Loucy (cell line): Measurements from ENCODE around the gene TLE3.

Experiments used
- H2AFZ ChIP-seq: fragments of 200-600 bp; sonication (generic); 2 replicates; pipeline ENCODE4 v1.6.0; 2016; ENCODE audit warnings: antibody characterized with exemption, mild to moderate bottlenecking, low read length, moderate library complexity
- H3F3A ChIP-seq: fragments of 200-600 bp; 2 replicates; pipeline ENCODE4 v1.6.0; 2016; ENCODE audit warnings: antibody characterized with exemption, low read depth, mild to moderate bottlenecking
- H3K27me3 ChIP-seq: fragments of 200-600 bp; sonication (generic); 2 replicates; pipeline ENCODE4 v1.6.1; 2014; ENCODE audit warnings: low read length, mild to moderate bottlenecking; ENCODE audit not compliant: insufficient read depth, poor library complexity, severe bottlenecking
- H3K36me3 ChIP-seq: fragments of 200-600 bp; sonication (generic); 2 replicates; pipeline ENCODE4 v1.6.1; 2016; ENCODE audit warnings: low read length; ENCODE audit not compliant: insufficient read depth
- H3K4me1 ChIP-seq: fragments of 200-600 bp; sonication (generic); 2 replicates; pipeline ENCODE4 v1.5.1; 2014; ENCODE audit warnings: low read length, mild to moderate bottlenecking; ENCODE audit not compliant: insufficient read depth, poor library complexity, severe bottlenecking
- H3K4me2 ChIP-seq: fragments of 200-600 bp; sonication (generic); 2 replicates; pipeline ENCODE4 v1.6.0; 2014; ENCODE audit warnings: antibody characterized with exemption, low read length, low read depth, mild to moderate bottlenecking; ENCODE audit not compliant: poor library complexity, severe bottlenecking
- H3K4me3 ChIP-seq: fragments of 200-600 bp; sonication (generic); 2 replicates; pipeline ENCODE4 v1.5.1; 2014; ENCODE audit warnings: low read length, mild to moderate bottlenecking, mixed read lengths; ENCODE audit not compliant: poor library complexity, severe bottlenecking
- H3K79me2 ChIP-seq: fragments of 200-600 bp; sonication (generic); 2 replicates; pipeline ENCODE4 v1.6.1; 2014; ENCODE audit warnings: low read length; ENCODE audit not compliant: insufficient read depth
- H3K9ac ChIP-seq: fragments of 200-600 bp; sonication (generic); 2 replicates; pipeline ENCODE4 v1.6.0; 2014; ENCODE audit warnings: mild to moderate bottlenecking, low read depth, low read length, moderate library complexity; ENCODE audit not compliant: poor library complexity, severe bottlenecking
- H3K9me2 ChIP-seq: fragments of 200-600 bp; sonication (generic); replicated peaks from 2 replicates; pipeline ENCODE4 v1.6.1; 2016; ENCODE audit warnings: low read depth, low read length, mixed read lengths
- H3K9me3 ChIP-seq: fragments of 200-600 bp; sonication (generic); 2 replicates; pipeline ENCODE4 v1.6.1; 2014; ENCODE audit warnings: mild to moderate bottlenecking, antibody characterized with exemption, low read length, low read depth; ENCODE audit not compliant: insufficient read depth
- H4K20me1 ChIP-seq: fragments of 200-600 bp; sonication (generic); 2 replicates; pipeline ENCODE4 v1.6.0; 2014; ENCODE audit warnings: antibody characterized with exemption, low read length, mild to moderate bottlenecking; ENCODE audit not compliant: insufficient read depth, poor library complexity, severe bottlenecking
- EZH2phosphoT487 ChIP-seq: fragments of 200-600 bp; IDR thresholded peaks from 2 replicates; pipeline ENCODE4 v1.6.1; 2018; ENCODE audit warnings: antibody characterized with exemption, mild to moderate bottlenecking, moderate library complexity, borderline replicate concordance
- TF ChIP-seq, protein P1 (sequence below): fragments of 200-600 bp; sonication (generic); conservative IDR thresholded peaks from 2 replicates; pipeline ENCODE4 v1.5.1; 2014; ENCODE audit warnings: mild to moderate bottlenecking, antibody characterized with exemption, low read length

The TLE3 gene

GRCh38 chr15:70063980-70064379, 33.7 kb downstream of the TLE3 start:
- H3K4me3 ChIP-seq, result no peak overlapping the region
- no peaks in the 10 kb centered on the region for H3K27me3 ChIP-seq
- peaks cover 99% of the 10 kb centered on the region for H3K36me3 ChIP-seq
- H4K20me1 ChIP-seq, result peaks cover 56% of the 10 kb centered on the region
- no peak overlapping the region for H3K4me2 ChIP-seq
- H2AFZ ChIP-seq, result no peak overlapping the region
- H3K9me2 ChIP-seq, result no peaks in the 10 kb centered on the region
- no peak for TF ChIP-seq EZH2phosphoT487
- TF ChIP-seq, protein P1, sequence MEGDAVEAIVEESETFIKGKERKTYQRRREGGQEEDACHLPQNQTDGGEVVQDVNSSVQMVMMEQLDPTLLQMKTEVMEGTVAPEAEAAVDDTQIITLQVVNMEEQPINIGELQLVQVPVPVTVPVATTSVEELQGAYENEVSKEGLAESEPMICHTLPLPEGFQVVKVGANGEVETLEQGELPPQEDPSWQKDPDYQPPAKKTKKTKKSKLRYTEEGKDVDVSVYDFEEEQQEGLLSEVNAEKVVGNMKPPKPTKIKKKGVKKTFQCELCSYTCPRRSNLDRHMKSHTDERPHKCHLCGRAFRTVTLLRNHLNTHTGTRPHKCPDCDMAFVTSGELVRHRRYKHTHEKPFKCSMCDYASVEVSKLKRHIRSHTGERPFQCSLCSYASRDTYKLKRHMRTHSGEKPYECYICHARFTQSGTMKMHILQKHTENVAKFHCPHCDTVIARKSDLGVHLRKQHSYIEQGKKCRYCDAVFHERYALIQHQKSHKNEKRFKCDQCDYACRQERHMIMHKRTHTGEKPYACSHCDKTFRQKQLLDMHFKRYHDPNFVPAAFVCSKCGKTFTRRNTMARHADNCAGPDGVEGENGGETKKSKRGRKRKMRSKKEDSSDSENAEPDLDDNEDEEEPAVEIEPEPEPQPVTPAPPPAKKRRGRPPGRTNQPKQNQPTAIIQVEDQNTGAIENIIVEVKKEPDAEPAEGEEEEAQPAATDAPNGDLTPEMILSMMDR, result no peak
- H3K4me1 ChIP-seq, result no peaks in the 10 kb centered on the region
- H3K79me2 ChIP-seq, result peaks cover 34% of the 10 kb centered on the region
- no peak overlapping the region for H3K9ac ChIP-seq
- H3K9me3 ChIP-seq, result no peaks in the 10 kb centered on the region
- no peaks in the 10 kb centered on the region for H3F3A ChIP-seq

- TF ChIP-seq, protein P1, result no peak
- TF ChIP-seq EZH2phosphoT487, result no peak
- no peaks in the 10 kb centered on the region for H3F3A ChIP-seq
- H2AFZ ChIP-seq, result no peak overlapping the region
- no peaks in the 10 kb centered on the region for H3K27me3 ChIP-seq
- no peak overlapping the region for H3K4me3 ChIP-seq
- H3K79me2 ChIP-seq, result peaks cover 28% of the 10 kb centered on the region
- H3K4me1 ChIP-seq, result no peaks in the 10 kb centered on the region
- H3K4me2 ChIP-seq, result no peak overlapping the region
- H3K9me3 ChIP-seq, result no peaks in the 10 kb centered on the region
- H3K36me3 ChIP-seq, result peaks cover 99% of the 10 kb centered on the region
- H4K20me1 ChIP-seq, result peaks cover 51% of the 10 kb centered on the region
- H3K9ac ChIP-seq, result no peak overlapping the region
- H3K9me2 ChIP-seq, result no peaks in the 10 kb centered on the region
Observed at GRCh38 chr15:70063261-70063925, 34.3 kb downstream of the TLE3 start.

DNA sequence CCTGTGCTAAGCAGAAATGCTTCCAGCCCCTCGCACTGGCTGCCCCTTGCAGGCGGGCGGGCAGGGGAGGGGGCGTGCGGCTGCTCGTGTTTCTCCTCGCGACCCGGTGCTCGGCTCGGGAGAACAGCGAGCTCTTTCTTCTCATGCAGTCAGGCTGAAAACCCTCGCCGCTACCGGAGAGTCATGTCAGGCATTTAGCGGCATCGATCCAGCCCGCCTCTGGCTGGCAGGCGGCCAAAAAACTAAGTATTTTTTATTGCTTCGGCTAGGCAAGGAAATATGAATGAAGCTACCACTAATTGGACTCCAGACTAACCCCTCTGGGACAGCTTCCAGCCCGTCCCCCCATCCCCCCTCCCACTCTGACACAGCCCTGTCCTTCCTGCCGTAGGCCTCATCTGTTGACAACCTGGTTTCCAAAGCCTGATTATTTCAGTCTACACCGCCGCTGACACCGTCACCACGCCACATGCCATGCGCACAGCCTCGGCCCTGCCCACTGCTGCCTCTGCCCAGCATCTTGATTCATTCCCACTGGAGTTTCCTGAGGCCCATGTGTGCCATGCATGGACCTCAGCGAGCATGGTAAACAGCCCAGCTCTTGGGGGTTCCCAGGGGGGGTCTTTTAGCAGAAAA, 35.3 kb downstream of the TLE3 start:
- Histone ChIP-seq H3F3A (no peaks in the 10 kb centered on the region), H2AFZ (no peak overlapping the region), H3K4me1 (no peaks in the 10 kb centered on the region), H3K9me3 (no peaks in the 10 kb centered on the region), H3K27me3 (no peaks in the 10 kb centered on the region), H3K4me2 (no peak overlapping the region), H3K9me2 (no peaks in the 10 kb centered on the region), H4K20me1 (peaks cover 42% of the 10 kb centered on the region), H3K4me3 (no peak overlapping the region), H3K79me2 (peaks cover 21% of the 10 kb centered on the region), H3K9ac (no peak overlapping the region), H3K36me3 (peaks cover 100% of the 10 kb centered on the region)
- TF ChIP-seq, protein P1, result no peak
- TF ChIP-seq EZH2phosphoT487, result no peak
